Neuron (in vitro differentiated cells): Measurements from ENCODE around the gene CARD18.
"Not testable (repeated sequence)": the region's sequence is repeated elsewhere in the genome, so short reads cannot be mapped to it uniquely, and the experiment has no call there.

Experiments
- H2AFZ ChIP-seq: one replicate; pipeline ENCODE4 v1.6.1; 2013; ENCODE audit warnings: low read depth, mild to moderate bottlenecking, inconsistent platforms, low read length, moderate library complexity
- H3K27me3 ChIP-seq: one replicate; pipeline ENCODE4 v1.6.1; 2013; ENCODE audit warnings: low read length; ENCODE audit not compliant: insufficient read depth
- H3K36me3 ChIP-seq: one replicate; pipeline ENCODE4 v1.6.1; 2013; ENCODE audit warnings: low read length; ENCODE audit not compliant: insufficient read depth
- H3K4me1 ChIP-seq: one replicate; pipeline ENCODE4 v1.6.1; 2013; ENCODE audit warnings: low read length; ENCODE audit not compliant: insufficient read depth
- H3K4me3 ChIP-seq: 2 replicates; pipeline ENCODE4 v1.5.1; 2013; ENCODE audit warnings: mild to moderate bottlenecking, low read length, moderate library complexity
- H3K9me3 ChIP-seq: one replicate; pipeline ENCODE4 v1.6.1; 2013; ENCODE audit warnings: low read length

The CARD18 gene

GRCh38 chr11:105111145-105111944, 28.2 kb downstream of the CARD18 start:
- H2AFZ ChIP-seq, result no peak overlapping the region
- H3K27me3 ChIP-seq, result no peaks in the 10 kb centered on the region
- H3K4me3 ChIP-seq, result no peak overlapping the region
- no peaks in the 10 kb centered on the region for H3K9me3 ChIP-seq
- H3K36me3 ChIP-seq, result no peaks in the 10 kb centered on the region
- no peaks in the 10 kb centered on the region for H3K4me1 ChIP-seq

DNA sequence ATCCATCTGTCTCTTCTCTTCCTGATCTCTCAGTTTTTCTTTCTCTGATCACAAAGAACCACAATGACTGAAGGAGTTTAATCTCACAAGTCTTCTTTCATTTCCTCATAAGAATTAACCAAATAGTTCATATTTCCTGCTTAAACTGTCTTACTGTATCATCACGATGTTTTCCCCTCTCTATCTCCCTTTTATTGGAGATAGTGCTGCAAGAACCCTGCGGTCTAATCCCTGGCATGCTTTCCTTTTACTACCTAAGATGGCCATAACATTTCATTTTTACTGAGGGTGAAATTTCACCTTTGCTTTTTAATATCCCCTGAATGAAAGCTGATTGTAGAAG, 28.9 kb downstream of the CARD18 start:
- H3K36me3 ChIP-seq, result no peaks in the 10 kb centered on the region
- H3K4me3 ChIP-seq, result no peak overlapping the region
- no peaks in the 10 kb centered on the region for H3K27me3 ChIP-seq
- H2AFZ ChIP-seq, result no peak overlapping the region
- no peaks in the 10 kb centered on the region for H3K9me3 ChIP-seq
- H3K4me1 ChIP-seq, result no peaks in the 10 kb centered on the region

DNA sequence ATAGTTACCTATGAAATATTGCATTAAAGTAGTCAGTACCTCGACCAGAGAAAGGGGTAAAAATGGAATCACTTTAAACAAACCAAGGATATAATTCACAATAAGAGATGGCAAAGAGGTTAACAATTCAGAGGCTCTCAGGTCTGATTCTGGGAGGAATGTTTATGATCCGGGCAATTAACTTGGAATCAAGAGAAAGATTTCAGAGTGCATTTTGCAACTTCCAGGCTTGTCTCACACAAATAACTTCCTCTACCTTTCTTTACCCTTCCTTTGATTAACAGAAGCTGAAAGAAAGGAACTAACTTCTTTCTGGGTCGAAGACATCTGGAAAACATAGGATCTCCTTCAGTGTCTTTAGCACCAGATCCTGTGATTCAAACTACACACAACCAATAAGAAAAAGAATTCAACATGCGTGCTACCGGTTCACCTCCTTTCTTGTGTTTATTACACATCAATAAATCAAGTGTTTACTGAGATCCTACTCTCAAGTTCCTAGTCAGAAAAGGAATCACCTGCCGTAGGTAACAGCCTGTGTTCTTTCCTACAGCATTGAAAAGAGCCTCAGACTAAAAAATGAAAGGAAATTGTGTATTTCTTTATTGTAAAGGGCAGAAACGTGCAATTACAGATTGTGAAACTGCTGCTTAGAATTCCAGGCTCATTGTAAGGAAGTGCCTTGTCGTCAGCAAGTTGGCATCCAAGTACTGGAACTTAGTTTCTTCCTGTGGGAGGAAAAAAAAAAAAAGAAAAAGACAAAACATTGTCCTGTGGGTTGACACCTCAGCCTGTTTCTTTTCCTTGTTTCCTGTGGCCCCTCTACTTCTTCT, 29.5 kb downstream of the CARD18 start:
- Histone ChIP-seq H3K27me3 (no peaks in the 10 kb centered on the region), H3K4me1 (no peaks in the 10 kb centered on the region), H2AFZ (no peak overlapping the region), H3K9me3 (no peaks in the 10 kb centered on the region), H3K4me3 (no peak overlapping the region), H3K36me3 (no peaks in the 10 kb centered on the region)

DNA sequence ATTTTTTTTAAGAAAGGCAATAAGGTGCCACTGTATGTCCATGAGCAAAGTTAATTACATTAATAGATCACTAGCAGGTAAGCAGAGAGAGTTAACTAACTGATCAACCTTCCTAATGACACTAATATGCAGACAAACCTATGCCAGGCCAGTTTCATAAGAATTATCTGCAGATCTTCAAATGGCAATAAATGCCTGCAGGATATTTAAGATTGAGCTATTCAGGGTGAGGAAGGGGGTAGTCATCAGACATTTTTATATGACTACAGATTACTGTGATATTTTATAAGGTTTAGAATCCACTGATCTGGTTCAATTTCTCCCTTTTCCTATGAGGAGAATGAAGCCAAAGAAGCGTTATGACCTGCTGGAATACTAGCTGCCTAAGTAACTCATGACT, 30.2 kb downstream of the CARD18 start:
- no peaks in the 10 kb centered on the region for H3K36me3 ChIP-seq
- H3K4me3 ChIP-seq, result no peak overlapping the region
- no peak overlapping the region for H2AFZ ChIP-seq
- H3K9me3 ChIP-seq, result no peaks in the 10 kb centered on the region
- no peaks in the 10 kb centered on the region for H3K27me3 ChIP-seq
- H3K4me1 ChIP-seq, result no peaks in the 10 kb centered on the region

GRCh38 chr11:105108247-105108646, 31.3 kb downstream of the CARD18 start:
- Histone ChIP-seq H3K27me3 (no peaks in the 10 kb centered on the region), H2AFZ (no peak overlapping the region), H3K9me3 (no peaks in the 10 kb centered on the region), H3K4me3 (no peak overlapping the region), H3K36me3 (no peaks in the 10 kb centered on the region), H3K4me1 (no peaks in the 10 kb centered on the region)

GRCh38 chr11:105107226-105107825, 32.2 kb downstream of the CARD18 start:
- not testable (repeated sequence) for H3K4me3 ChIP-seq, H3K36me3 ChIP-seq, H2AFZ ChIP-seq, H3K9me3 ChIP-seq, H3K27me3 ChIP-seq, H3K4me1 ChIP-seq

GRCh38 chr11:105106140-105106539, 33.4 kb downstream of the CARD18 start:
- Histone ChIP-seq H3K4me1 (no peaks in the 10 kb centered on the region), H3K27me3 (no peaks in the 10 kb centered on the region), H3K9me3 (no peaks in the 10 kb centered on the region), H3K4me3 (no peak overlapping the region), H3K36me3 (no peaks in the 10 kb centered on the region), H2AFZ (no peak overlapping the region)

DNA sequence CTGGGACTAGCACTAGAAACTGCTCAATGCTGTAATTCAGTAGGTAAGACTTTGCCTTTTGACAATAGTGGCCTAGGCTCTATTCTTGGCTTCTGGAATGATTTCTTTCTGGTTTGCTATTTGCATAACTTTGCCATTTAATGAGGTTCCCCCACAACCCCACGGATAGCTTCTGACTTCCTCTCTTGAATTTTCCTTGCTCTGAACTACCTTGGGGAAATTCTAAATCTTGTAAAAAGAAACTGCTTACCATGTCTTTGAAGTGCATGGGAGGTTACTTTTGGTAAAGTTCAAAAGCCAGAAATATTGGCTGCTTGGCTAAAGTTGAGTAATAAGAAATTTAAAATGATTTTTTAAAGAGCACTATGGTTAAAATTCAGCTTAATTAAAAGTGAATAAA, 35.3 kb downstream of the CARD18 start:
- Histone ChIP-seq H3K36me3 (no peaks in the 10 kb centered on the region), H2AFZ (no peak overlapping the region)

GRCh38 chr11:105103336-105103735, 36.2 kb downstream of the CARD18 start:
- no peaks in the 10 kb centered on the region for H3K36me3 ChIP-seq
- H3K9me3 ChIP-seq, result no peaks in the 10 kb centered on the region
- H3K4me1 ChIP-seq, result no peaks in the 10 kb centered on the region
- H2AFZ ChIP-seq, result no peak overlapping the region
- H3K4me3 ChIP-seq, result no peak overlapping the region
- no peaks in the 10 kb centered on the region for H3K27me3 ChIP-seq

More for the DNA sequence above, 35.3 kb downstream of the CARD18 start:
- Histone ChIP-seq H3K9me3 (no peaks in the 10 kb centered on the region), H3K27me3 (no peaks in the 10 kb centered on the region), H3K4me3 (no peak overlapping the region), H3K4me1 (no peaks in the 10 kb centered on the region)

DNA sequence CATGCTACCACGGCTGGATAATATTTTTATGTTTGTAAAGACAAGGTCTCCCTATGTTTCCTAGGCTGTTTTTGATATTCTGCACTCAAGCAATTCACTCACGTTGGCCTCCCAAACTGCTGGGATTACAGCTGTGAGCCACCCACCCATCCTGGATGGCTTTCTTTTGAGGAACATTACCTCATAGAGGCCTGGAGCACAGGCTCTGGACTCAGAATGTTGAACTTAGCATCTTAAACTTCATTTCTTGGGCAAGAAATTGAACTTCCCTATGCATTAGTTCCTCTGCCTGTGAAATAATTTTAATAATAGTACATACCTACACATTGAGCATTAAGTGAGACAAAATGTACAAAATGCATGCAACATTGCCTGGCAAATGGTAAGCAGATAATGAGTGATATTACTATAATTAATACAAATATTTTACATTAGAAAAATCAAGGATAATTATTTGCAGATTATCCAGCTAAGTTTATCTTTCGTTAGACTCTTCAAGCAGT, 37.4 kb downstream of the CARD18 start:
- H3K9me3 ChIP-seq, H3K36me3 ChIP-seq, H3K27me3 ChIP-seq, H3K4me3 ChIP-seq, H2AFZ ChIP-seq, H3K4me1 ChIP-seq: not testable (repeated sequence)

GRCh38 chr11:105100981-105101630, 38.5 kb downstream of the CARD18 start:
- H3K4me3 ChIP-seq, result no peak overlapping the region
- H2AFZ ChIP-seq, result no peak overlapping the region
- H3K27me3 ChIP-seq, result no peaks in the 10 kb centered on the region
- H3K4me1 ChIP-seq, result no peaks in the 10 kb centered on the region
- H3K36me3 ChIP-seq, result no peaks in the 10 kb centered on the region
- H3K9me3 ChIP-seq, result no peaks in the 10 kb centered on the region

GRCh38 chr11:105100206-105100605, 39.4 kb downstream of the CARD18 start:
- Histone ChIP-seq H2AFZ (no peak overlapping the region), H3K27me3 (no peaks in the 10 kb centered on the region), H3K4me1 (no peaks in the 10 kb centered on the region), H3K36me3 (no peaks in the 10 kb centered on the region), H3K9me3 (no peaks in the 10 kb centered on the region), H3K4me3 (no peak overlapping the region)

DNA sequence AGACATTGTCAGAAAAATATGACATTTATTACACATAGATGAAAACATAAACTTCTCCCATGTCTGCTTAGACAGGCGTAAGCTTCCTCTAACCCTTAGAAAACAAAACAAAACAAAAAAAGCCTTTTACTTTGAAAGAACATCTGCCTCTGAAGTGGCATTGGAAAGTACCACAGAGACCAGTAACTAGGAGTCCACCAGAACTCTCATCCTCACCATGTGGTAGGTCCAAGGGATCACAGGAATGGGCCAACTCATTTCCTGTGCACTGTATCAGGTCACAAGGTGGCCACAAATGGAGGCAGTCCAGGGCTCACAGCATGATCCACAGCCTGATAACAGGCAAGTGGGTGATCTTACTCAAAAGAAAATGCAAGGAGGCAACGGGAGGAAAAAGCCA, 40.0 kb downstream of the CARD18 start:
- H3K36me3 ChIP-seq, H3K9me3 ChIP-seq, H3K4me3 ChIP-seq, H3K27me3 ChIP-seq, H3K4me1 ChIP-seq, H2AFZ ChIP-seq: not testable (repeated sequence)
